Sciatic nerve (tissue), 2 donors: ENCODE results near the gene PTPRD. TPM values are rescaled to one million over a fixed set of nuclear protein-coding genes. Genes with fewer than 3 reads are reported as not detected.

Experiments used
- ATAC-seq: fragments of 200-7000 bp; cut with Tn5 transposase; one replicate; pipeline ENCODE4 v1.9.1; 2020; ENCODE audit warnings: mild to moderate bottlenecking, moderate library complexity
- DNase-seq: peaks from one replicate; pipeline ENCODE4 v3.0.0-alpha.2; 2020; ENCODE audit warnings: low spot score
- intact Hi-C: fragments of 100-400 bp; cut with DNase I; formaldehyde crosslinking; loops from one replicate; pipeline ENCODE4 v1.14.2; 2022
- total RNA-seq: library from RNA; stranded (reverse); fragmentation: NEBNext Ultra II Directional; extraction: Animal tissue kit (Norgen Biotek cat#: 25700); gene quantifications from one replicate; pipeline ENCODE4 v1.2.1, GENCODE V29; 2021
- donor health status: DM: no; HTN: no; CAD: no.
- donor health status: DM: no; HTN: no; CAD: no.

The PTPRD gene
- total RNA-seq, 1 donor from 2014 or later, result 4.7 TPM

DNA sequence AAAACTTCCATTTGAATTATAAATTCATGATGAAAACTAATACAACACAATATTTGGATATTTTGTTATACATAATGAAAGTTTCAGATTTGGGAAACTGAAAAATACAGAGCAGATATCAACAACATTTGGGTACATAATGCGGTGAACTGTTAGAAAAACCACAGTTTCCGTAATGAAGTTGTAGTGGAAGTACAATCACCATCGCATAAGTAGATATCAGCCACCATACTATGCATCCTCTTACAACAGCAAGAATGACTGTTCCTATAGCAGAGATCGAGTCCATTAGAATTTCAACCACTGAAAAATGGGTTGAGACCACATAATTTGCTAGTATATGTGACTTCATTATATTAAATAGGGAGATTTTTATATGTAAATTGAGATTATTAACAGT is 2043.0 kb downstream of the PTPRD start:
- ATAC-seq (no peak), DNase-seq (no peak)
- intact Hi-C loops, result no loop called here

DNA sequence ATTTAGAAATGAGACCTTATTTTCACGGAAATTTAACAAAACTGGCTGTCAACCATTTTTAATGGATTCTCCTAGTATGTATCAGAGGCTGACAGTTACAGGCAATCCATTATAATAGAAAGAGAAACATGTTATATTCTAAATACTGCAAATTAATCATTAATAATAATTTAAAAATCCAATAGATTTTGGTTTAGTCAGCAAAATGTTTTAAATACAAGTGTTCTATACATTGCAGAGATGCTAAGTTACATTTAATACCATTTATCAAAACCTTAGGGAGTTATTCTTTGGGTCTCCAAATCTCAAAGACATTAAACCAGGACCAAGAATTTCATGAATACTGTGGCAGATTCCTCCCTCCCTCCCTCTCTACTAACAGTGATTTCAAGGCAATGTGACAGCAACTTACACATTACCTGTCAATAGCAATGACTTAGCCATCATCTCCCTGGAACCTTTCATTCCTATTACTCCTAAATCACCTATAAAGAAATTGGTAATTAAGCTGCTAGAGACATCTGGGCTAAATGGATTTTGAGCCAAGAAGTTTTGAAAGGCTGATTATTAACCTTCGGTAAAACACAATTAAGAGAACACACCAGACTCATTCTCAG is 2044.7 kb downstream of the PTPRD start:
- intact Hi-C loops, result no loop called here
- DNase-seq, result no peak

DNA sequence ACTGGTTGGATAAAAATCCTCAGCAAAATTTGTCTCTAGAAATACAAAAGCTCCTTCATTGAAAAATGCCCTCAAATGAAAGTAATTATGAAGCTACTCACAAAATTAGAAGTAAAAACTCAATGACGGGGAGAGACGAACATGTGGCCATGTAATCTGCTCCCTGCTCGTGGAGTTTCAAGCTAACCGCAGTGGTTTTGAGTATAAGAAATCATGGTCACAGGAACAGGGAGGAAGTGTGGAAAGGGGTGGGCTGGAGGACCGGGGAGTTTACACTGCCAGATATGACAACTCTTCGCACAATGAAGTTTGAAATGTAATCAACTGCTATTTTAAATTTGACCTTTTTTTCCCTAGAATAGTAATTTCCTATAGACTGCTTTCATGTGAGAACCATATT is 2047.8 kb downstream of the PTPRD start:
- DNase-seq (no peak), ATAC-seq (no peak)
- intact Hi-C loops, result no loop called here

More for the DNA sequence above, 2044.7 kb downstream of the PTPRD start:
- ATAC-seq, result no peak

DNA sequence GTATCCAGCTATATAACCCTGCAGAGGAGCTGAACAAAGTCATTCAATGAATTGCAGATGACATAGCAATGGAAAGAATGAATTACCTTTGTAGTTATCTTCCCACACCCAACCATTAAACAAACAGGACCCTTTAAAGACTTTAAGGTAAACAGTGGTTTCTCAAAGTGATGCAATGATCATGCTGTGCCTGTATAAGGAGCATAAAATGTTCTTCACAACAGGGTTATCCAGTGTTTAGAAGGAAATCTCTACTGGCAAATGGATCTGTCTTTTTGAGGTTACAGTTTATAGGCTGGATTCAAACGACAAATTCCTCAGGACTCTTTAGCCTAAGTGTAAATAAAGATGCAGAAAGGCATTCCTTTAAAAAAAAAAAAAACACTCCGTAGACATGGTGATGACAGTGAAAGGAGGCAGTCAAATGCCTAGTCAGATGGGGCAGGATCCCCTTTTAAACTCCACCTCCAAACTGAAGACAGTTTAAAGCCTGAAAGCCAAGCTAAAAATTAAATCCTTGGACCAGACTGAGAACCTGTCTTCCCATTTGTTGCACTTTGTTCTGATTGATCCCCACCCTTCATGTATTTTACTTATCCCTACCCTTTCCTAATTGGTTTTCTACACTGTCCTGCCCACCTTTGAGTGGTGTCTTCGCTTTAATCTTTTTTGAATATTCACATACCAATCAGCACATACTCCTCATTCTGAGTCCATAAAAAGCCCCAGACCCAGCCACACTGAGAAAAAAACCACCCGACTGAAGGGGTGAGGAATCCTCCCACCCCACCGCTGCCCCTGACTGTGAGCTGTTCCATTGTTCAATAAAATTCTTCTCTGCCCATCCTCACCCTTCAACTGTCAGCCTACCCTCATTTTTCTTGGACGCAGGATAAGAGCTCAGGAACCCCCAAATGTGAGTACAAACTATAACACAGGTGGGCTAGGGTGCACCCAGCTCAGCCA is 2052.0 kb downstream of the PTPRD start:
- no peak for ATAC-seq
- intact Hi-C loops, result no loop called here
- no peak for DNase-seq

DNA sequence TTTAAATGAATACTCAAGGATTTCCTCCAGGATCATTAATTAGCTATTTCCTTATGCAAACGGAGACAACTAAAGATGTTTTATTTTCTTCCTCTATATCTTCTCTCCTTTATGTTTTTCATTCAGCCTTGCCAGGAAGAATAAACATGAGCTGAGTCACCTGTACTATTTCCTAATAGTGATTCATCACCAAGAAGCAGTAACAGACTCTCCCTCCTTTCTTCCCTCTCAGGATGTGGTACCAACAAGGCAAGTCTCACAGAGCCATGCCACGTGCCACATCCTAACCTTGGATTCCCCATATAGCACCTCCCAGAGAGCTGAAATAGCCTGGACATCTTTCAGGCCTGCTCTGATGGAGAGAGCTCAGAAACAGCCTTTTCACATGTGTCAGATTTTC is 2054.6 kb downstream of the PTPRD start:
- ATAC-seq (no peak), DNase-seq (no peak)
- intact Hi-C loops, result no loop called here

DNA sequence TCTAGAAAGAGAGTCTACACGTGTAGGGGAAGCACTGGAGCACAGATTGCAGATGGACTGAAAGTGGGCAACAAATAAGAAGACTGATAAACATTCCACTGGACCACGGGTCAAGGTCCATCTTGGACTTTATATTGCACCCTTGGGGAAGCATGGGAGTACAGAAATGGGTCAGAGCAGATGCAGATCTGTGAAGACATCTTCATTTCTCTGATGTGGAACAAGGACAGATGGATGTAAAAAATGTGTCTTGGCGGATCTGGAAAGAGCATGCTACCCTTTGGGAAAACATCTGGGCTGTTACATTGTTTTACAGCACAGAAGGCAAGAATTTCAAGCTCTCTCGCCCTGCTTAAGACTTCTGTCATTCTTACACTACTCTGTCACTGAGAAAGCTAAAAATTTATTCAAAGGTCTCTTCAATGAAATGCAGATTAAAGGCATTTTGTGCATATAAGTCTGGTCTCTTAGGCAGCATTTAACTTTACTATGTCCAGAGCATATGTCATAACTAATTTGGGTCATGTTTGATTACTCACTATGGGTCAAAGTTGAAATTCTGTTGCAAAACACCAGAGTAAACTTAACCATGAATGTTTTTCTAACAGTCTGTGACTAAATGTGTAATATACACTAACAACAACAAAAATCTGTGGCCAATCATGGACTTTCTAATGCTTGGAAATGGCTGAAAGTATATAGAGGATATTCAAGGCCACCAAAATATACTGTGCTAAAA is 2056.9 kb downstream of the PTPRD start:
- DNase-seq (no peak), ATAC-seq (peak; percentile 92)
- intact Hi-C loops, result no loop called here

DNA sequence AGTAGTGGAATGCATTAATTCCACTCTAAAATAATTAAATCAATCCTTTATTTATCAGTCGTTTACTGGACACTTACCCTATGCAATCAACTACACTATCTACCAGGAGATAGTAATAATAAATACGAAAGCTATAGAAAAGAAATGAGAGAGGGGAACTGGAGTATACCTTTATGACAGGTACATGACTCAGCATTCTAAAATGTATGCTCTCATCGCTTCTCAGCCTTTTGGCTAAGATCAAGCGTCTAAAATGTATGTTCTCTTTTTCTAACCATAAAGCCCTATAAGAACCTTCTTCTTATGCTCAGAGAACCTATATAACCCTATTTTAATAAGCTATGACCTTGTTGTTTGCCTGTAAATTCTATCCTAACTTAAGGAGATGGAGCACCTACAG is 2059.4 kb downstream of the PTPRD start:
- ATAC-seq (no peak), DNase-seq (no peak)
- intact Hi-C loops, result no loop called here

DNA sequence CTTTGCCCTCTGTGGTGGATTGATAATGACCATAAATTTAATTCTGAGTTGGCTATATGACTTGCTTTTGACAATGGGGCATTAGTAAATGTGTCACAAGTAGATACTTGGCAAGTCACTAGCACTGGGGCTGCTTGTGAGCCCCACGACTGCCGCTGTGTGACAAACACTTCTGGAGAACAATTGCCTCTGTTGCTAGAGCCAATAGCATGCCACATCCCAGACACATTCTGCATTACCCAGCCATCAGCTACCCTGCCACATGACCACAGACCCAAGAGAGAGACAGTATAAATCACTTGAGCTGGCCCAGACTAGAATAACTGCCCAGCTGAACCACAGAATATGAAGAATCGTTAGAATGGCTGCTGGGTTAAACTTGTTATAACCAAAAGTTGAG is 2060.1 kb downstream of the PTPRD start:
- ATAC-seq (no peak), DNase-seq (no peak)
- intact Hi-C loops, result no loop called here

DNA sequence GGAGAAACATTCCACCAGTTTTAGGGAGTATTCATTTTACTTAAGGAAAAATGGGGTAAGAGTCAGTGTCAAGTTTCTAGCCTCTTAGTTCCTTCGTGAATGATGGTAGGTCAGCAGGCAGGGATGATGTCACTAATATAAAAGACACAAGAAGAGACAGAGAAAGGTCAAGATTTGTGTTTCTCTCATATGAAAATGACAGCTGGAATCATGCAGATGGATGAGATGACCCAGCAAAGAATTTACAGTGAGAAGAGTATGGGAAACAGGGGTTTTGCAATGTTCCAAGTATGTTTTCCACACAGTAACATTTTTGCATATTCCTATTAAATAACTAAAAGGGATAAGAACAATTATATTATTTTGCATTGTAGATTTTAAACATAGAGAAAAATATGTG is 2063.6 kb downstream of the PTPRD start:
- no peak for DNase-seq
- ATAC-seq, result no peak
- intact Hi-C loops, result no loop called here

DNA sequence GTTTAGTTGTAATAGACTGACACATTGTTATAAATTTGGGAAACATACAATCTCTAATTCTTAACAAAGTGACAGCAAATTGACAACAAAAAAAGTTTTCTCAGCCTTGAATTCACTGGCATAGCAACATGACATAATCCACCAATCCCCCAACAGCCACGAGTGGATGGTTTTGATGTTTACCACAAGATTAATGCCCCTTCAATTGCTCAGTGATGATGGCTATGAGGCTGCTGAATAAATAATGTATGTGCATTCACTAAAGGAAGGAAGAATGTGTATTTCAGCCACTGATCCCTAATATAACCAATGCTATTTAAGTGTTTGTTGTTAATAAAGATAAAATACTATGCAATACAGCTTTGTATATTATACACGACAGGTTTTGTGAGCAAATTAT is 2069.6 kb downstream of the PTPRD start:
- intact Hi-C loops, result no loop called here
- DNase-seq (no peak), ATAC-seq (no peak)

DNA sequence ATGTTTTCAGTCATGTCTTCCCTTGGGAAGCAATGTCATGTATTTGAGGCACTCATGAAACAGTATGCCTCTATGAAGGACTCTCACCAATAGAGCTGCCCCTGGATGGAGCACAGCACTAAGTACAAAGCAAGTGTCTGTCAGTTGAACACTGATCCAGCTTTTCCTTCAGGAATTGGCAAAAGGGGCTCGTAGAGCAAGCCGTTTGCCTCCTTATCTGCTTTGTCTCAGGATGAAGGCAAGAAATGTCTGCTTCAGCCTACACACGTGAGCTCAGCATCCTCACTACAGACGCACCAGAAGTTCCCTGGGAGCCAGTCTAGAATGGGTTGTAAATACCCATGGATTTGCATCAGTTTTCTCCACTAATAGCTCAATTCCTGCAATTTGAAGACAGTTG is 2070.3 kb downstream of the PTPRD start:
- intact Hi-C loops, result no loop called here
- no peak for ATAC-seq
- DNase-seq, result no peak

DNA sequence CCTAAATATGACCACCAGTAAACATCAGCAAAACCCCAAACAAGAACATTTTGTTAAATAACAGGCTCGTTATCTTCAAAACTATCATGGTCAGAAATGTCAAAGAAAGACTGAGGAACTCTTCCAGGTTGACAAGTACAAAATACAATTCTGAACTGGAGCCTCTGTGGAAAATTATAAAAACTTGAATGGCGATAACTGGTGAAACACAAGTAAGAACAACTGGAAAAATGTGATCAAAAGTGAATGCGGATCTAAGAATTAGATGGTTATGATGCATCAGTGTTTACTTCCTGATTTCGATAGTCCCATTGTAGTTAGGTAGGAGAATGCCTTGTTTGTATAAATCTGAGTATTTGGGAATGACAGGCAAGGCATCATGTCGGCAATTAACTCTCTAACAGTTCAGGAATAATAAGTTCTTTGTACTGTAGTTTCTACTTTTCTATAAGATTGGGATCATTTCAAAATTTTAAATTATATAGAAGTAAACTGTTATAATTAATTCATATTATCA is 2073.1 kb downstream of the PTPRD start:
- ATAC-seq, result no peak
- intact Hi-C loops, result no loop called here
- no peak for DNase-seq

DNA sequence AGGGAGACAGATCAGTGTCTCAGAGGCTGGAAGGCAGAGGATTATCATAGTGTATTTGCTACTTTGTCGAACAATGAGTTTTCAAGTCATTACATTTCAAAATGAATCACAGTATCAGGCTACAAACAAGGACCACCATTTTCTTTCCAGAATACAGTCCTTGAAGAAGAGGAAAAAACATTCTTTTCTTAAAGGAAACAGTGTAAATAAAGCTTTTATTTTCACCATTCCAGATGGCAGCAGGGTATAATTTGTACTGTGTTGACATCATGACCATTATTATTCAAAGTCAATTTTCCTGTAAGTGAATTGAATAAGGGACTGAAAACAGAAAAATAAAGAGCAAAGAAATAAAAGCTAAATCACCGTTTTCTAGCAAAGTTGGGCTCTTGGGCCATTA is 2076.0 kb downstream of the PTPRD start:
- intact Hi-C loops, result no loop called here
- ATAC-seq, result no peak
- no peak for DNase-seq

DNA sequence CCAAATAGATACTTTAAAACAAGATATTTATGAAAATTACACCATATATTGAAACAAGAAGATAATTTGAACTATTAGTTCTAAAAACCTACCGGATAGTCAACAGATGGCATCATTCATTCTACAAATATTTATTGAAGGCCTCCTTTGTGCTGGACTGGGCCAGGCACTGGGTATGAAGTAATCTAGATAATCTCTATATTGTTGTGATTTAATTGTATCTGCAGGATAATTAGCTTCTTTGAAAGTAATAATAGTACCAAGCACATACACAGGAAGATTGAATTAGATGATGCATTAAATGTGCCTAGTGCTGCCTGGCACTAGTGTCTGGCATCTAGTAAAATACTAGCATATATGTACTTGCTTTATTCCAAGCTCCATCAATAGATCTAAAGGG is 2078.0 kb downstream of the PTPRD start:
- no peak for ATAC-seq
- DNase-seq, result no peak
- intact Hi-C loops, result no loop called here

DNA sequence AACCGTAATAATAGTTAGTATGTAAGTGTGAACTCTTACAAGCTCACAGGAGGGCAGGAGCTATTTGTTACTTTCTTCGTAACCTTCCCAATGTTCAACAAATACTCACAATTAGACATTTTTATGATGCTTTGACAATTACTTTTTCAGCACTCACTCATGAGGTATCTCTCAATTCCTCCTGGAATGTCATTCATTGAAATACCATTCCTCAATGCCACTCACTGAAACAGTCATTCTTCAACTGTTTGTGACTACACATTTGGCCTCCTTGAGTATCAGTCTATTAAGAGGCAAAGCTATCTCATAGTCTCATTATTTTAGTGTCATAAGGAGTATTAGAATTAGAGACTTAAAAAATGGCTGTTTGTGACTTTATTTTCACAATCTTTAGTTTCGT is 2079.1 kb downstream of the PTPRD start:
- DNase-seq, result no peak
- no peak for ATAC-seq
- intact Hi-C loops, result no loop called here

DNA sequence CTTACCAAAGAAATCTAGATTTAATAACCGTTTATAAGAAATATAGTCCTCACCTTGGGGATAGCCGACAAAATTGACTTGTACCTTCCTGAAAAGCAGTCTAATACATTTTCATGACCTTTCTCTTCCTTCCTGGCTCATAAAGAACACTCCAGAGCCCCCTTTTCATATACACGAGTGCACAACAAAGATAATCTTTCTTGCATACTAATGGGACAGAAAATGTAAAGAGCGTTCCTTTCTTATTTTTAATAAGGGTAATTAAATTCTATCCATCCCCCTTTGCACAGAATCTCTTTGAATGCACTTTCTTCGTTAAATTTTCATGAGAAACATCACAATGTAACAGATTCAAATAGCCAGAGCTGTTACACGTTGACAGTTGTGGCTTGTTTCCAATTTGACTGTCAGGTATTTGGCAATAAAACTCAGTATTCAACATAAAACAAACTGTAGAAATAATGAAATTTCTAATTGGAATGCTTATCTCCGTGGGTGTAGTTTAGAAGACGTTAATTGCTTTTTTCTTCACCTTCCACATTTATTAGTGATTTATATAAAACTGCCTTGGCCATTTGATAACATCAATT is 2080.9 kb downstream of the PTPRD start:
- no peak for DNase-seq
- no peak for ATAC-seq
- intact Hi-C loops, result no loop called here

DNA sequence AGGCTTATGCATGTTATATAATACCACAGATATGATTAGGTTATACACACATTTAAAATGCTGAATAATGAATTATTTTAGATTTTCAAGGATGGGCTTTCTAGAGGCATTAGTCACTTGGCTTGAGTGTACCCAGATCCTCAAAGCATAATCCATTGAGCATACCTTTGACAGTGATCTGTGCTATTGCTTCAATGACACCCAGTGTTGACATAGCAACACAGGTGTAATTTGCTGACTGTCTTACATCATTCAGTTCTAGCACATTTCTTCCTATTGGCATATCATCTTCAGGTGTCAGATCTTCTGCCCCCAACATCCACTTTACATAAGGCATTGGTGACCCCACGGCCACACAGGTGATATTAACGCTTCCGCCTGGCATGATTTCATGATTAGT is 2091.7 kb downstream of the PTPRD start:
- DNase-seq (no peak), ATAC-seq (no peak)
- intact Hi-C loops, result no loop called here

DNA sequence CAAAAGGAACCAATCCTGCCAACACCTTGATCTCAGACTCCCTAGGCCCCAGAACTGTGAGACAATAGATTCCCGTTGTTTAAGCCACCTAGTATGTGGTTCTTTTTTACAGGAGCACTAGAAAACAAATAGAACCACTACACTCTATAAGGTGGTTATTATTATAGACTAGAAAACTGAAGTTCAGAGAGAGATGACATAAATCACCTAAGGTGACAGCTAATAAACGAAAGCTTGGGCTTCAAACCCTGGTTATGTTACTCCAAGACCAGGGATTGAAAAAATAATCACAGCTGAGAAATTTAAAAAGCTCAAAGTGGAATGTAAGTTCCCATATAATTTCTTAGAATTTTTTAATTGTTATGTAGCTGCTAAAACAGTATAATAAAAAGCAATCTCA is 2097.1 kb downstream of the PTPRD start:
- intact Hi-C loops, result no loop called here
- DNase-seq (no peak), ATAC-seq (no peak)

DNA sequence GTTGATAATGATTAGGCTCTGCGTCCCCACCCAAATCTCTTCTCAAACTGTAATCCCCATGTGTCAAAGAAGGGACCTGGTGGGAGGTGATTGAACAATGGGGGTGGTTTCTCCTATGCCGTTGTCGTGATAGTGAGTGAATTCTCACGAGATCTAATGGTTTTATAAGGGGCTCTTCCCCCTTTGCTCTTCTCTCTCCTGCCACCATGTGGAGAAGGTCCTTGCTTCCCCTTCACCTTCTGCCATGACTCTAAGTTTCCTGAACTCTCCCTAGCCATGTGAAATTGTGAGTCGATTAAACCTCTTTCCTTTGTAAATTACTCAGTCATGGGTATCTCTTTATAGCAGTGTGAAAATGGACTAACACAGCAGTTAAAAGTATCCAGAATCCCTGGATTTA is 2098.0 kb downstream of the PTPRD start:
- intact Hi-C loops, result no loop called here
- DNase-seq (no peak), ATAC-seq (no peak)
